ENCODE measurements around the gene C2CD4D. TPM values are rescaled to one million over a fixed set of nuclear protein-coding genes. Genes with fewer than 3 reads are reported as not detected.

Gene C2CD4D
- total and polyA plus RNA-seq, 12 donors: 0.04 TPM; not detected in 11

- H3K9me3 ChIP-seq: no peaks in the 10 kb centered on the region
- H3K27ac ChIP-seq: no peak overlapping the region
- H3K36me3 ChIP-seq: no peaks in the 10 kb centered on the region
- H3K27me3 ChIP-seq: peaks cover 0 to 34% (median 5%) of the 10 kb centered on the region in 7 donors
- DNase-seq (no peak), ATAC-seq (no peak)
- no peak for TF ChIP-seq CTCF (IDR thresholded peaks at IDR 0.05)
- no peak overlapping the region for H3K4me3 ChIP-seq
- intact Hi-C loops (cut with DNase I): no loop called here
- peaks cover 0 to 16% (median 4%) of the 10 kb centered on the region in 9 donors for H3K4me1 ChIP-seq
Measured at GRCh38 chr1:151849871-151850270, 10.3 kb upstream of the C2CD4D start.

DNA sequence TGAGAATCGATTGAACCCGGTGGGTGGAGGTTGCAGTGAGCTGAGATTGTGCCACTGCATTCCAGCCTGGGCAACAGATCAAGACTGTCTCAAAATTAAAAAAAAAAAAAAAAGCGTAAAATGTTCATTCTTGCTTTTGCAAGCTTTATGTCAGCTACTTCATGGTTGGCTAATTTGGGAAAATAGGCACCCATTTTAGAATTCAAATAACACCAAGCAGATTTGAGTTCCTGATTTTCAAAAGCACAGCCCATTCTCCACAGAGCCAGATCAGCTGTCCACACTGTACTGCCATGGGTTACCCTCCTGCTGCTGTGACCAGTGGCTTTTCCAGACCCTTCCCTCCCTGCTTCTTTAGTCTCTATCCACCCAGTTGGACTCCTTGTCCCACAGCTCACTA, 9.5 kb upstream of the C2CD4D start:
- peak overlapping the region in 1 of 10 donors; percentile 25 for H3K27ac ChIP-seq
- H3K9me3 ChIP-seq: no peaks in the 10 kb centered on the region
- DNase-seq (no peak), ATAC-seq (no peak)
- intact Hi-C loops (cut with DNase I): no loop called here
- TF ChIP-seq CTCF (IDR thresholded peaks at IDR 0.05): no peak
- 70 to 77% methylated on average over 3 of the region's 3 CpGs for WGBS, 2 donors
- peaks cover 0 to 41% (median 5%) of the 10 kb centered on the region in 7 donors for H3K27me3 ChIP-seq
- peaks cover 0 to 16% (median 4%) of the 10 kb centered on the region in 9 donors for H3K4me1 ChIP-seq
- H3K36me3 ChIP-seq: no peaks in the 10 kb centered on the region
- H3K4me3 ChIP-seq: no peak overlapping the region

DNA sequence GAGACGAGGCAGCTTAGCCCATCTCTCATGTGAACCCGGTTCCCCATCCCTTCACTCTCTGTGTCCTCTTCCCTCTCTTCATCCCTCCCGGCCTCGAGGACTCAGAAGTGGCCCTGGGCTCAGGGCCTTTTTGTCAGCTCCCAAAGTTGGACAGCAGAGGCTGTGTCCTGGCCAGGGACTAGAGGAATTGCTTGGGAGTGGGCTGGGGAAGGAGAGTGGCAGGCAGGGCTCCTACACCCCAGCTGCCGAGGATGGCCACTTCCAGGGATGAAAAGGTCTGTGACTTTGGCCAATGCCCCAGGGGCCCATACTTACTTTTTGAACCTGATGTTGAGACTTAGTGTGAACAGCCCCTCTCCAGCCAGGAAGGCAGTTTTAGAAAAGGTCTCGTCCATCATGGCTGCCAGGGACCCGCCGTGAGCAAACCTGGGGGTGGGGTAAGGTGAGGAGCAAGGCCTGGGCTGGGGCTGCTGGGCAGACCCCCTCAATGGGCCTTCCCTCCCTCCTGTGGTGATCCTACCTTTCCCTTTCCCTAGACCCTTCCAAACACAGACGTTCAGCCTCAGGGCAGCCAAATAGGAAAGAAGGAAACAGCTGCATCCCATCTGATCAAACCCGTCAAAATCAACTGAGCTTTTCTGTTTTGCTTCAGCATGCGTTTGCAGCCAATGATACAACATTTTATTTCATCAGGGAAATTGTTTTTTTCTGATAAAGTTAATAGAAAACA, 8.4 kb upstream of the C2CD4D start:
- Histone ChIP-seq H3K27me3 (peaks cover 0 to 41% (median 5%) of the 10 kb centered on the region in 7 donors), H3K9me3 (no peaks in the 10 kb centered on the region), H3K4me3 (no peak overlapping the region), H3K4me1 (peaks cover 0 to 16% (median 4%) of the 10 kb centered on the region in 9 donors), H3K27ac (peak overlapping the region in 2 of 10 donors; percentile 20 to 31), H3K36me3 (no peaks in the 10 kb centered on the region)
- no peak for TF ChIP-seq CTCF (IDR thresholded peaks at IDR 0.05)
- intact Hi-C loops (cut with DNase I): no loop called here
- DNase-seq: no peak
- peak in 4 of 8 donors; percentile 14 to 62 (median 36) for ATAC-seq
- 39 to 51% methylated on average over 11 of the region's 11 CpGs for WGBS, 2 donors

- Histone ChIP-seq H3K9me3 (no peaks in the 10 kb centered on the region), H3K27me3 (peaks cover 0 to 37% (median 7%) of the 10 kb centered on the region in 7 donors)
Measured at GRCh38 chr1:151846686-151847237, 7.1 kb upstream of the C2CD4D start.

More at GRCh38 chr1:151846686-151847237, 7.1 kb upstream of the C2CD4D start:
- intact Hi-C loops (cut with DNase I): no loop called here
- no peak overlapping the region for H3K4me3 ChIP-seq
- no peak overlapping the region for H3K27ac ChIP-seq
- TF ChIP-seq CTCF (IDR thresholded peaks at IDR 0.05): no peak
- ATAC-seq (no peak), DNase-seq (no peak)
- peaks cover 0 to 16% (median 4%) of the 10 kb centered on the region in 9 donors for H3K4me1 ChIP-seq
- WGBS, 2 donors: 78 to 86% methylated on average over 8 of the region's 8 CpGs
- H3K36me3 ChIP-seq: no peaks in the 10 kb centered on the region
